GM20000 (cell line): ENCODE measurements around the gene MICAL2.

Experiments used
- DNase-seq: peaks from one replicate; pipeline ENCODE4 v3.0.0; 2012; ENCODE audit warnings: low spot score
- TF ChIP-seq, protein P1 (sequence below): IDR thresholded peaks from 2 replicates; pipeline ENCODE4 v1.5.1; 2012; ENCODE audit warnings: mild to moderate bottlenecking, control low read depth; ENCODE audit errors: extremely low read depth, missing control alignments

MICAL2 gene

DNA sequence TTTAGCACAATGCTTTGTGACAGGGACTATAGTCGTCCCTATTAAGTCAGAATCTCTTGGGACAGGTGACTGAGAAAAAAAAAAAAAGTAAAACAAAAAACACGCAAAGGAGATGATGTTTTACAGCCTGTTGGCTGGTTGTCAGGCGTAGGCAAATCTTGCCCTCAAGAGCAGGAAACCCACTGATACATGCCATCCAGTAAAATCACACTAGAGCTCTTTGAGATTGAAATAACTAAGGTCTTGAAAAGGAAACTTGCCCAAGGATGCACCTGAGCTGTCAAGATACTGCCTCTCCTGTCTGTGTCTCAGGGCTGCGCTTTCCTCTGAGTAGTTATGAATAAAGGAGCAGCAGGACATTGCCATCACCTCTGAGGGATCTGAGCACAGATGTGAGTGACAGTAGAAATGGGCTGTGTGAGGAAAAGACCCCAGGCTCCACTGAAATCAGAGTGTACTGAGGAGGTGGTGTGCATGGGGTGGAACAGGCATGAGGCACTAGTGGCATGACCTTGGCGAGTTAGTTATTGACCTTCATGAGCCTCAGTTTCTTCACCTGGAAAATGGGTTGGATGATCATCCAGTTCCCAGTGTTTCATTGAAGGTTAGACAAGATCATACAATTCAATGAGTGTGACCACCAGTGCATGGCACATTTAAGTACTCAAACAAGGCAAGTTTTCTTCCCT, 23.3 kb downstream of the MICAL2 start:
- no peak for DNase-seq

DNA sequence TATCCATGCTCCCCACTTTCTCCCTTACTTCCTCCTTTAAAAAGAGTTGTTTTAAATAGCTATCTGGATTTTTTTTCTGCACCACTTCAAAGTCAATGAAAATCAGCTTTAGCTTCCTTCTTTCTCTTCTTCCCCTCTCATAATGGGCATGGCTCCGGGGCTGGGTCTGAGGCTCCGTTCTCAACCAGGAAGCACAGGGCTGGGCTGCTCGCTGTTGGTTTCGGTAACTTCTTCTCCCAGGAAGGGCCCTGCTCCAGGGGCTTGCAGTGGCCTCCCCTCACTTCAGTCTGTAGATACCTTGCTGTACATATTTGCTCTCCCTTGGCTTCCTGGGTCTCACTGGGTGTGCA, 23.8 kb downstream of the MICAL2 start:
- no peak for DNase-seq
- TF ChIP-seq, protein P1, sequence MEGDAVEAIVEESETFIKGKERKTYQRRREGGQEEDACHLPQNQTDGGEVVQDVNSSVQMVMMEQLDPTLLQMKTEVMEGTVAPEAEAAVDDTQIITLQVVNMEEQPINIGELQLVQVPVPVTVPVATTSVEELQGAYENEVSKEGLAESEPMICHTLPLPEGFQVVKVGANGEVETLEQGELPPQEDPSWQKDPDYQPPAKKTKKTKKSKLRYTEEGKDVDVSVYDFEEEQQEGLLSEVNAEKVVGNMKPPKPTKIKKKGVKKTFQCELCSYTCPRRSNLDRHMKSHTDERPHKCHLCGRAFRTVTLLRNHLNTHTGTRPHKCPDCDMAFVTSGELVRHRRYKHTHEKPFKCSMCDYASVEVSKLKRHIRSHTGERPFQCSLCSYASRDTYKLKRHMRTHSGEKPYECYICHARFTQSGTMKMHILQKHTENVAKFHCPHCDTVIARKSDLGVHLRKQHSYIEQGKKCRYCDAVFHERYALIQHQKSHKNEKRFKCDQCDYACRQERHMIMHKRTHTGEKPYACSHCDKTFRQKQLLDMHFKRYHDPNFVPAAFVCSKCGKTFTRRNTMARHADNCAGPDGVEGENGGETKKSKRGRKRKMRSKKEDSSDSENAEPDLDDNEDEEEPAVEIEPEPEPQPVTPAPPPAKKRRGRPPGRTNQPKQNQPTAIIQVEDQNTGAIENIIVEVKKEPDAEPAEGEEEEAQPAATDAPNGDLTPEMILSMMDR = no peak

More for the DNA sequence above, 23.3 kb downstream of the MICAL2 start:
- TF ChIP-seq, protein P1 = no peak

DNA sequence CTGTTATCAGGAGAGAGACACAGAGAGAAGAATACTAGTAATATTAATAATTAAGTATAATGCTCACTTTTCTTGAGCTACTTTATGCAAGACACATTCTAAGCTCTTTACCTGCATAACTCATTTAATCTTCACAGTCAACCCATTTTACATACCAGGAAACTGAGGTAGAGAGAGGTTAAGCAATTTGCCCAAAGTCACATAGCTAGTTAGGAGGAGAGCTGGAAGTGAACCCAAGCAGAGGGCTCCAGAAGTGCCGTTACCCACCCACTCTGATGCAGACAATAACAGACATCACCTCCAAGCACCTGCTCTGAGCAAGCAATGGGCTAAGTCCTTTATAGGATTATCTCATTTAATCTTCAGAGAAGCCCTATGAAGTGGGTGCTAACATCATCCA, 24.8 kb downstream of the MICAL2 start:
- DNase-seq = no peak
- TF ChIP-seq, protein P1 = no peak

DNA sequence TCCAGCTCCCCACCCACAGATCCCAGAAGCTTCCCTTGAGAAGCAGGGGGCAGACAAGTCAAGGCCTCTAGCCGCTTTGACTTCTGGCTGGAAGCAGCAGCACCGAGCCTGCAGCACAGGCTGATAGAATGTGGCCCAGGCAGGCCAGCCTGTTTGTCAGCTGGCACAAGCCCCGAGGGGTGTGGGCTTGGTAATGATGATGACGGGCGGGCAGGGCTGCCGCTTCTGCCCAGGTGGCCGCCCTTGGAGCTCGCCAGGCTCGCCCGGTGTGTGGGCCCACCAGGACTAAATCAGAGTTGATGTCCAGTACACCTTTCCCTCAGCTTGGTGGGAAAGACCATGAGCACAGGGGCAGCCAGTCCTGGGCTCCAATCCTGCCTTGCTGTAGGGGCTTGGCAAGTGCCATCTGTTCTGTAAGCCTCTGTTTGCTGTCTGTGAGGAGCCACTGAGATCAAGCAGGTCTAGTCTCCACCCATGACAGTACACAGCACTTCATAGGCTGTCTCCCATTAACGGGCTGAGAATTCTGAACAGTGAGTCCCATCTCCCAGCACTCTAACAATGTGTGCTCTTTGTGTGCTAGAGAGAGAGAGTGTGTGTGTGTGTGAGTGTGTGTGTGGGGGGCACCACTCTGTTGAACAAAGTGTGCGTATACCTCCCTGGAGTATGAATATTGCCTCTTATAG, 26.8 kb downstream of the MICAL2 start:
- no peak for DNase-seq
- TF ChIP-seq, protein P1 = no peak

DNA sequence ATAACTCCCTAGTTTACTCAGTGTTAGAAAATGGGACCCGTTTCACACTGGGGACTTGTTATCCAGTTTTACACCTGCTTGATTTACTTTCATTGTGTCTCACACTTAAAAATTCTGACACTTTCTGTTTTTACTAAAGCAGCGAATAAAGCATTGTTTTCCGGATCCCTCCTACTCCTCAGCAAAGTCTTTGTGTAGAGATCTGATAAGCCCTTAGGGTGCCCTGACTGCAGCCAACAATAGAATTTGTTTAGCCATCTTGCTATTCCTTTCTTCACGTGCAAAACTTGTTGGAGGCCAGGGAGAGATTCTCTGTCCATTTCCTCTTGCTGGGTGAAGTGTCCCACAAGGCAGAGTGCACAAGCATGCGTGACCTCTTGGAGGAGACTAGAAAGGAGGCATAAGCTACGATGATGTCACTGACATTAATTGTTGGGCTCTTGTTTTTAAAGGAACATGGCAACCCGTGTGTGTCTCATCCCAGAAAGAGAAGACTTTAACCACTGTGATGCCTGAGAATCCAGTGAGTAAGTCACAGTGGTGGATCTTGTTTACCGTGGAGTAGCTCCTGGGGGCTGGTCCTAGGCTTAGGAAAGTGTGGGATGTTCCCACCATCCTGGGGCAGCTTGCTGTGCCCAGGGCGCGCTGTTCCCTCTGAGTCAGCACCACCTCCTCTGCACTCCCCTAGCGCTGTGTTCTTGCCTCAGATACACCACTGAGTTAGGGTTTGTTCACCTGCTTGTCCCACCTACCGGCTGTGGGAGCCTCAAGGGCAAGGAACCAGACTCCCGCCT, 27.7 kb downstream of the MICAL2 start:
- no peak for DNase-seq
- TF ChIP-seq, protein P1 = no peak

DNA sequence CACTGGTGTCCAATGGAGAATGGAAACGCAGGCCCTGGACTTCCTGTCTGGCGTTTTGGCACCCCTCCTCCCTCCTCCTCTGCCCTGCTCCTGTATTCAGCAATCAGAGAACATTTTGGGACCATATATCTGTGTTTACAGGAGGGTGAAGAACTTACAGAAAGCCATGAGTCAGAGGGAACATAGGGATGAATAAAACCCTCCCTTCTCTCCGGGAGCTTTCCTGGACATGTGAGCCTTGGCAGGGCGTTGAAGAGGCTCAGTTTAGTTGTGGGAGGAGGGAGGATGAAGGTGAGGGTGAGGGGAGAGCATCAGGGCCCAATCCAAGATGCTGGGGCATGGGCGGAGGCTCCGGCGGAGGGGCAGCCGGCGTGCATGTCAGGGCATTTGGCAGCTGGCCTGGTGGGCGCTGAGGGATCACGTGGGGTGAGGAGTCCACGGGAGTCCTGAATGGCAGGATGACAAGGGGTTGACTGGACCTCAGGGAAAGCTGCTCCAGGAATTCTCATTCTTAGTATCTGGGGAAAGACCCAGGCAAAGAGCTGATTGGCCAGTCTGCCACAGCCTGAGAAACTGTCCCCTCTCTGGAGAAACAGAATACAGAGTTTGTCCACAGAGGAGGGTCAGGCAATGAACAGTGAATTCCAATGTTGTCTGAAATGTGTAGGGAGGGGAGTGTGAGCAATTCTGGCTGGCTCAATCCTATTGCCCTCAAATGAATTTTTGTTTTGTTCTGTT, 28.9 kb downstream of the MICAL2 start:
- no peak for DNase-seq
- TF ChIP-seq, protein P1 = no peak
